SU-DHL-6 (cell line): Measurements from ENCODE around the gene PPTC7.
"Not testable (repeated sequence)": the region's sequence is repeated elsewhere in the genome, so short reads cannot be mapped to it uniquely, and the experiment has no call there.

Experiments used
- H2AFZ ChIP-seq: fragments of 200-600 bp; sonication (generic); 2 replicates; pipeline ENCODE4 v1.6.1; 2014; ENCODE audit warnings: low read depth, mild to moderate bottlenecking, moderate library complexity, mixed read lengths, antibody characterized with exemption, low read length; ENCODE audit not compliant: severe bottlenecking
- H3F3A ChIP-seq: fragments of 200-600 bp; shearing (Covaris generic); 2 replicates; pipeline ENCODE4 v1.6.0; 2016; ENCODE audit warnings: antibody characterized with exemption, mild to moderate bottlenecking; ENCODE audit not compliant: insufficient read depth
- H3K27ac ChIP-seq: fragments of 200-600 bp; sonication (generic); 2 replicates; pipeline ENCODE4 v1.5.1; 2016; ENCODE audit warnings: low read depth, mild to moderate bottlenecking, low read length, moderate library complexity, mixed read lengths
- H3K27me3 ChIP-seq: fragments of 200-600 bp; sonication (generic), shearing (Covaris generic); 2 replicates; pipeline ENCODE4 v1.6.0; 2014; ENCODE audit warnings: mild to moderate bottlenecking, low read length
- H3K36me3 ChIP-seq: fragments of 200-600 bp; sonication (generic); 2 replicates; pipeline ENCODE4 v1.6.1; 2014; ENCODE audit warnings: mild to moderate bottlenecking, low read length, mixed read lengths
- H3K4me2 ChIP-seq: fragments of 300-600, 200-600 bp; shearing (Covaris generic), sonication (generic); 2 replicates; pipeline ENCODE4 v1.6.0; 2014; ENCODE audit warnings: low read length, low read depth, mild to moderate bottlenecking; ENCODE audit not compliant: poor library complexity, severe bottlenecking
- H3K4me3 ChIP-seq: fragments of 200-600 bp; sonication (generic); 2 replicates; pipeline ENCODE4 v1.5.1; 2014; ENCODE audit warnings: antibody characterized with exemption, low read length, mild to moderate bottlenecking, mixed read lengths; ENCODE audit not compliant: insufficient read depth, poor library complexity, severe bottlenecking
- H3K79me2 ChIP-seq: fragments of 200-600 bp; sonication (generic); 2 replicates; pipeline ENCODE4 v1.6.1; 2014; ENCODE audit warnings: mild to moderate bottlenecking, low read length, moderate library complexity; ENCODE audit not compliant: insufficient read depth
- H3K9ac ChIP-seq: fragments of 200-600 bp; sonication (generic); 2 replicates; pipeline ENCODE4 v1.7.0; 2014; ENCODE audit warnings: mild to moderate bottlenecking, low read length
- H3K9me2 ChIP-seq: fragments of 200-600 bp; sonication (generic); replicated peaks from 2 replicates; pipeline ENCODE4 v1.6.1; 2014; ENCODE audit warnings: low read length; ENCODE audit not compliant: insufficient read depth
- H3K9me3 ChIP-seq: fragments of 200-600 bp; sonication (generic); 2 replicates; pipeline ENCODE4 v1.6.1; 2014; ENCODE audit warnings: low read length, mixed read lengths; ENCODE audit not compliant: insufficient read depth
- H4K20me1 ChIP-seq: fragments of 200-600 bp; sonication (generic); 2 replicates; pipeline ENCODE4 v1.6.1; 2014; ENCODE audit warnings: low read depth, mild to moderate bottlenecking, antibody characterized with exemption, low read length, moderate library complexity, mixed read lengths
- CTCF ChIP-seq: fragments of 200-600 bp; sonication (generic); IDR thresholded peaks from one replicate; pipeline ENCODE4 v1.5.1; 2017; ENCODE audit warnings: antibody characterized with exemption, mild to moderate bottlenecking, low read length, moderate library complexity; ENCODE audit not compliant: insufficient read depth, poor library complexity, severe bottlenecking
- EZH2phosphoT487 ChIP-seq: fragments of 200-600 bp; sonication (generic), shearing (Covaris generic); conservative IDR thresholded peaks from 2 replicates; pipeline ENCODE4 v1.6.1; 2018; ENCODE audit warnings: mild to moderate bottlenecking, antibody characterized with exemption, low read length, moderate library complexity, mixed read lengths

Gene PPTC7

GRCh38 chr12:110528277-110528839, 54.8 kb downstream of the PPTC7 start:
- TF ChIP-seq CTCF: no peak
- no peak for TF ChIP-seq EZH2phosphoT487
- H3K4me3 ChIP-seq: no peak overlapping the region
- 0 out of 2 replicates have a peak, but pooled peaks cover 2% of the 10 kb centered on the region for H3F3A ChIP-seq
- no peaks in the 10 kb centered on the region for H3K9me2 ChIP-seq
- no peaks in the 10 kb centered on the region for H3K9me3 ChIP-seq
- H3K79me2 ChIP-seq: no peaks in the 10 kb centered on the region
- H3K36me3 ChIP-seq: no peaks in the 10 kb centered on the region; the same call in 1 of the 2 replicates
- H3K9ac ChIP-seq: no peak overlapping the region
- no peaks in the 10 kb centered on the region for H4K20me1 ChIP-seq
- no peaks in the 10 kb centered on the region for H3K27me3 ChIP-seq
- no peak overlapping the region for H3K4me2 ChIP-seq
- no peak overlapping the region for H3K27ac ChIP-seq
- no peak overlapping the region for H2AFZ ChIP-seq

GRCh38 chr12:110520876-110521712, 62.0 kb downstream of the PPTC7 start:
- not testable (repeated sequence) for H3K4me2 ChIP-seq, H3K79me2 ChIP-seq, H3K4me3 ChIP-seq, H3K9me2 ChIP-seq, H2AFZ ChIP-seq, H3K9ac ChIP-seq, H3K27me3 ChIP-seq, H3K27ac ChIP-seq, H3K36me3 ChIP-seq, H3F3A ChIP-seq, H3K9me3 ChIP-seq, H4K20me1 ChIP-seq

- H3K9me2 ChIP-seq, H3K79me2 ChIP-seq, H3K27ac ChIP-seq: not testable (repeated sequence)
Measured at GRCh38 chr12:110518014-110518413, 65.1 kb downstream of the PPTC7 start.

GRCh38 chr12:110516995-110517394, 66.1 kb downstream of the PPTC7 start:
- Histone ChIP-seq H3K79me2 (no peaks in the 10 kb centered on the region), H3K9ac (no peak overlapping the region), H3K27me3 (no peaks in the 10 kb centered on the region), H4K20me1 (no peaks in the 10 kb centered on the region), H2AFZ (no peak overlapping the region), H3K9me2 (no peaks in the 10 kb centered on the region), H3K9me3 (no peaks in the 10 kb centered on the region), H3K27ac (no peak overlapping the region), H3K4me3 (no peak overlapping the region), H3F3A (no peaks in the 10 kb centered on the region), H3K36me3 (no peaks in the 10 kb centered on the region), H3K4me2 (no peak overlapping the region)
- TF ChIP-seq CTCF (no peak), EZH2phosphoT487 (no peak)

More at GRCh38 chr12:110518014-110518413, 65.1 kb downstream of the PPTC7 start:
- H2AFZ ChIP-seq, H3F3A ChIP-seq, H3K4me3 ChIP-seq, H3K9ac ChIP-seq, H3K9me3 ChIP-seq, H4K20me1 ChIP-seq, H3K4me2 ChIP-seq, H3K27me3 ChIP-seq, H3K36me3 ChIP-seq: not testable (repeated sequence)
